ENCODE results near the gene CDK15.

Gene CDK15

DNA sequence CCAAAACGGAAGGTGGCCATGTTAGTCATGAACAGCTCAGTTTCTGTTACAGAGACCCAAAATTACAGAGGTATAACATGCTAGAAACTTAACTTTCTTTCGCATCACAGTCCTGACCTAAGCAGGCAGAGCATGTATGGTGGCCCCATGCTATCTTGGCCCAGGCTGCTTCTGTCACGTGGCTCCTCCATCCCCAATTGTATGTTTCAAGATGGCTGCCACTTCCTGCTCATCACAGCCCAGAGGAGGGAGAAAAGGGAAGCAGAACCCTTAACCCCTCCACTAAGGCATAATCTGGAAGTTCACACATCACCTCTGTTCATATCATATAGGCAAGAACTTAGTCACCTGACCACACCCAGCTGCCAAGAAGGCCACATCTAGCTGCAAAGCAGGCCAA is 28.7 kb downstream of the CDK15 start:
- TF ChIP-seq, protein P1, sequence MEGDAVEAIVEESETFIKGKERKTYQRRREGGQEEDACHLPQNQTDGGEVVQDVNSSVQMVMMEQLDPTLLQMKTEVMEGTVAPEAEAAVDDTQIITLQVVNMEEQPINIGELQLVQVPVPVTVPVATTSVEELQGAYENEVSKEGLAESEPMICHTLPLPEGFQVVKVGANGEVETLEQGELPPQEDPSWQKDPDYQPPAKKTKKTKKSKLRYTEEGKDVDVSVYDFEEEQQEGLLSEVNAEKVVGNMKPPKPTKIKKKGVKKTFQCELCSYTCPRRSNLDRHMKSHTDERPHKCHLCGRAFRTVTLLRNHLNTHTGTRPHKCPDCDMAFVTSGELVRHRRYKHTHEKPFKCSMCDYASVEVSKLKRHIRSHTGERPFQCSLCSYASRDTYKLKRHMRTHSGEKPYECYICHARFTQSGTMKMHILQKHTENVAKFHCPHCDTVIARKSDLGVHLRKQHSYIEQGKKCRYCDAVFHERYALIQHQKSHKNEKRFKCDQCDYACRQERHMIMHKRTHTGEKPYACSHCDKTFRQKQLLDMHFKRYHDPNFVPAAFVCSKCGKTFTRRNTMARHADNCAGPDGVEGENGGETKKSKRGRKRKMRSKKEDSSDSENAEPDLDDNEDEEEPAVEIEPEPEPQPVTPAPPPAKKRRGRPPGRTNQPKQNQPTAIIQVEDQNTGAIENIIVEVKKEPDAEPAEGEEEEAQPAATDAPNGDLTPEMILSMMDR (IDR thresholded peaks at IDR 0.05; ENCODE audit: low read length), result no peak
- TF ChIP-seq EZH2 (IDR thresholded peaks at IDR 0.05; ENCODE audit: borderline replicate concordance, low read length), result no peak
- no peaks in the 10 kb centered on the region for H3F3A ChIP-seq (ENCODE audit: insufficient read depth, low read length)

DNA sequence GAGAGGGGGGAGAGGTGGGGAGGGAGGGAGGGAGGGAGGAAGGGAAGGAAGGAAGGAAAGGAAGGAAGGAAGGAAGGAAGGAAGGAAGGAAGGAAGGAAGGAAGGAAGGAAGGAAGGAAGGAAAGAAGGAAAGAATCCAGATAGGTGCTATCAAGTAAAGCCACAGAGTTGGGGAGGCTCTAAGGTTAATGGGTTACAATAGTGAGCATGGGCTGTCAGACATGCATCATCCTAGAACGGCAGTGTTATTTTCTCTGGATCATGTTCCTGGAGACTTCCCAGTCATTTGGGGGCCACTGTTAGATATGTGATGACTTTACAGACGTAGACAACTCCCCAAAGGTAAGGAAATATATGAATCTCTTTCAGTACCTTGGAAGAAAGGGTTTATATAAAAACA is 31.1 kb downstream of the CDK15 start:
- Histone ChIP-seq H3F3A (ENCODE audit: insufficient read depth, low read length) (no peaks in the 10 kb centered on the region), H3K27ac (ENCODE audit: low read depth, low read length, poor library complexity, severe bottlenecking) (no peak overlapping the region), H3K9me3 (ENCODE audit: low read length) (0 out of 2 replicates have a peak, but pooled peaks cover 2% of the 10 kb centered on the region), H3K4me1 (ENCODE audit: insufficient read depth, low read length, severe bottlenecking) (no peaks in the 10 kb centered on the region), H3K9ac (ENCODE audit: low read length) (no peak overlapping the region), H3K9me2 (ENCODE audit: low read depth, low read length) (no peaks in the 10 kb centered on the region), H3K4me3 (ENCODE audit: low read depth, low read length, poor library complexity, severe bottlenecking) (no peak overlapping the region), H4K20me1 (ENCODE audit: insufficient read depth, low read length) (no peaks in the 10 kb centered on the region), H3K27me3 (ENCODE audit: insufficient read depth, low read length) (no peaks in the 10 kb centered on the region), H3K4me2 (ENCODE audit: low read length) (no peak overlapping the region), H3K36me3 (ENCODE audit: insufficient read depth, low read length) (no peaks in the 10 kb centered on the region), H2AFZ (ENCODE audit: low read length) (no peak overlapping the region), H3K79me2 (ENCODE audit: insufficient read depth, low read length) (no peaks in the 10 kb centered on the region)
- TF ChIP-seq EZH2 (IDR thresholded peaks at IDR 0.05; ENCODE audit: borderline replicate concordance, low read length), result no peak
- TF ChIP-seq, protein P1 (IDR thresholded peaks at IDR 0.05; ENCODE audit: low read length), result no peak

More for the DNA sequence above, 28.7 kb downstream of the CDK15 start:
- no peak overlapping the region for H3K27ac ChIP-seq (ENCODE audit: low read depth, low read length, poor library complexity, severe bottlenecking)
- H3K36me3 ChIP-seq (ENCODE audit: insufficient read depth, low read length), result no peaks in the 10 kb centered on the region
- H2AFZ ChIP-seq (ENCODE audit: low read length), result peak overlapping the region; percentile 18; the same call in 1 of the 2 replicates
- H3K9ac ChIP-seq (ENCODE audit: low read length), result no peak overlapping the region
- H3K4me1 ChIP-seq (ENCODE audit: insufficient read depth, low read length, severe bottlenecking), result no peaks in the 10 kb centered on the region
- no peaks in the 10 kb centered on the region for H3K9me2 ChIP-seq (ENCODE audit: low read depth, low read length)
- H4K20me1 ChIP-seq (ENCODE audit: insufficient read depth, low read length), result no peaks in the 10 kb centered on the region
- H3K9me3 ChIP-seq (ENCODE audit: low read length), result no peaks in the 10 kb centered on the region
- H3K4me2 ChIP-seq (ENCODE audit: low read length), result no peak overlapping the region
- H3K4me3 ChIP-seq (ENCODE audit: low read depth, low read length, poor library complexity, severe bottlenecking), result no peak overlapping the region
- H3K79me2 ChIP-seq (ENCODE audit: insufficient read depth, low read length), result no peaks in the 10 kb centered on the region
- H3K27me3 ChIP-seq (ENCODE audit: insufficient read depth, low read length), result no peaks in the 10 kb centered on the region

DNA sequence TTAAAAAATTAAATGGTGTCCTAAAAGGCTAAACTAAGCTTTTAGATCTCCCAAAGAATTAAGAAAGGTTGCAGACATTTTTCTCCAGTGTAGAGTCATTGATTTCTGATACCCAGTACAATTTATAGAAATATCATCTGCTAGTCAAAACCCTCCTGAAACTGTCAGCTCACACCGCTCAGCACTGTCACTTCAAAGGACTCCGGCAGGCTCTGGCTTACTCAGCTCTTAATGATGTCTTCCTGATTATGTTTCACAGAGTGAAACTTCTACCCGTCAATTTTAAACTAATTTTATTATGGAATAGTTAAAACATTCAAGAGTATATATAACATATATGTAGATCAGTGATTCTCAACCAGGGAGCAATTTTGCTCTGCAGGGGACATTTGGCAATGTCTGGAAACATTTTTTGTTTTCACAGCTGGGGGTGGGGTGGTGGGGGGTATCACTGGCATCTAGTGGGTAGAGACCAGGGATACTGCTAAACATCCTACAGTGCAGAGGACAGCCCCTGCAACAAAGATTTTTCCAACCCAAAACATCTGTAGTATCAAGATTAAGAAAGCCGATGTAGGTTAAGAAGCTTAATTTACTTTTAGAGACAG is 31.6 kb downstream of the CDK15 start:
- H3K79me2 ChIP-seq (ENCODE audit: insufficient read depth, low read length), result no peaks in the 10 kb centered on the region
- no peaks in the 10 kb centered on the region for H3F3A ChIP-seq (ENCODE audit: insufficient read depth, low read length)
- 0 out of 2 replicates have a peak, but pooled peaks cover 2% of the 10 kb centered on the region for H3K9me3 ChIP-seq (ENCODE audit: low read length)
- H3K9ac ChIP-seq (ENCODE audit: low read length), result no peak overlapping the region
- H3K4me3 ChIP-seq (ENCODE audit: low read depth, low read length, poor library complexity, severe bottlenecking), result no peak overlapping the region
- TF ChIP-seq, protein P1 (IDR thresholded peaks at IDR 0.05; ENCODE audit: low read length), result no peak
- TF ChIP-seq EZH2 (IDR thresholded peaks at IDR 0.05; ENCODE audit: borderline replicate concordance, low read length), result no peak
- H3K36me3 ChIP-seq (ENCODE audit: insufficient read depth, low read length), result no peaks in the 10 kb centered on the region
- no peak overlapping the region for H3K4me2 ChIP-seq (ENCODE audit: low read length)
- no peaks in the 10 kb centered on the region for H4K20me1 ChIP-seq (ENCODE audit: insufficient read depth, low read length)
- H2AFZ ChIP-seq (ENCODE audit: low read length), result no peak overlapping the region
- H3K4me1 ChIP-seq (ENCODE audit: insufficient read depth, low read length, severe bottlenecking), result no peaks in the 10 kb centered on the region
- H3K9me2 ChIP-seq (ENCODE audit: low read depth, low read length), result no peaks in the 10 kb centered on the region
- no peak overlapping the region for H3K27ac ChIP-seq (ENCODE audit: low read depth, low read length, poor library complexity, severe bottlenecking)
- no peaks in the 10 kb centered on the region for H3K27me3 ChIP-seq (ENCODE audit: insufficient read depth, low read length)

Measured in OCI-LY1 (cell line).